DMS53 (cell line): ENCODE results near the gene SLC22A23.
"Not testable (repeated sequence)": the region's sequence is repeated elsewhere in the genome, so short reads cannot be mapped to it uniquely, and the experiment has no call there.

Experiments
- DNase-seq: peaks from one replicate; lab custom pipeline; 2025; lab: John Stamatoyannopoulos, UW

Gene SLC22A23

DNA sequence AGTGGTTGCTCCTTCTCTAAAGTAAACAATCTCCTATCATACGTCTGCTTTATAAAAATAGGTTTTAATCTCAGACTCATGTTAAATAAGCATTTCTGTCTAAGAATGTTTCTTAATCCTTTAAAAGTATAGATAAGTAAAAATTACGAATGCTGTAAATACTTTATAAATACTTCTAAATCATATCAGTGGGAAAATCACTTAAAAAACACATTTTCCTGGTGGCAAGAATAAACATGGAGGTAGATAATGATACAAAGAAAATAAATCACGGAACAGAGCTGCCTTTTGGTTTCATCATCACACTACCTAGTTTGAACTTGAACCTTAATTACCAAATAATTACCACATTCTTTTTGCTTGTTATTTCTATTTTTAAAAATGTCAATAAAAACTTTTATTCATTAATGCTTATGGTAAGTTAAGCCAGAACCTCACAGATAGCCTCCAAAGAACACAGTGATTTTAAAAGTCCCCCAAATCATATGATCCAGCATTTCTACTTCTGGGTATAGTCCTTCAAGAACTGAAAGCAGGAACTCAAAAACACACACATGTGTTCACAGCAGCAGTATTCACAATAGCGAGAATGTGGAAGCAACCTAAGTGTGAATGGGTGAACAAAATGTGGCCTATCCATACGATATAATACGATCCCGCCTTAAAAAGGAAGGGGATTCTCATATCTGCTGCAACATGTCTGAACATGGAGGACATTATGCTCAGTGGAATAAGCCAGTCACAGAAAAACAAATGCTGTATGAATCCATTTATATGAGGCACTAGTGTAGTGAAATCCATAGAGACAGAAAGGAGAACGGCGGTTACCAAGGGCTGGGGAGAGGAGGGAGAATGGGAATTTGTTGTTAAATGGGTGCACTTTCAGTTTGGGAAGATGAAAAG, 72.4 kb downstream of the SLC22A23 start:
- DNase-seq = no peak

DNA sequence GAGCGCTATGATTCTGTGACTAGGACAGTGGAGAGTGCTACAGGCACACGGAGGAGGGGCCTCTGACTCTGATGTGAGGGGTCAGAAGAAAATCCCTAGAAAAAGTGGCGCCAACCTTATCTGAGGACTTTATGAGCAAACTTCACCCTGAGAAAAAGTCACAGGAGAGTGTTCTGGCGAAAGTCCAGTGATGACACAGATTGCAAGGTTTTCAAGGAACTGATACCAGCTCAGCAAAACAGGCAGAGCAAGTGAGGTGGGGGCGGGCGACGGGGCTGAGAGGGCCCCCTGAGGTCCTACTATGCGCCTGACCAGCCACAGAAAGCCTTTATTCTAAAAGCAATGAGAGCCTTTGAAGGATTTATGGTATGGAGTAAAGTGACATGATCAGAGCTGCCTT, 73.3 kb downstream of the SLC22A23 start:
- no peak for DNase-seq

GRCh38 chr6:3382326-3383279, 74.2 kb downstream of the SLC22A23 start:
- peak; percentile 42 for DNase-seq

DNA sequence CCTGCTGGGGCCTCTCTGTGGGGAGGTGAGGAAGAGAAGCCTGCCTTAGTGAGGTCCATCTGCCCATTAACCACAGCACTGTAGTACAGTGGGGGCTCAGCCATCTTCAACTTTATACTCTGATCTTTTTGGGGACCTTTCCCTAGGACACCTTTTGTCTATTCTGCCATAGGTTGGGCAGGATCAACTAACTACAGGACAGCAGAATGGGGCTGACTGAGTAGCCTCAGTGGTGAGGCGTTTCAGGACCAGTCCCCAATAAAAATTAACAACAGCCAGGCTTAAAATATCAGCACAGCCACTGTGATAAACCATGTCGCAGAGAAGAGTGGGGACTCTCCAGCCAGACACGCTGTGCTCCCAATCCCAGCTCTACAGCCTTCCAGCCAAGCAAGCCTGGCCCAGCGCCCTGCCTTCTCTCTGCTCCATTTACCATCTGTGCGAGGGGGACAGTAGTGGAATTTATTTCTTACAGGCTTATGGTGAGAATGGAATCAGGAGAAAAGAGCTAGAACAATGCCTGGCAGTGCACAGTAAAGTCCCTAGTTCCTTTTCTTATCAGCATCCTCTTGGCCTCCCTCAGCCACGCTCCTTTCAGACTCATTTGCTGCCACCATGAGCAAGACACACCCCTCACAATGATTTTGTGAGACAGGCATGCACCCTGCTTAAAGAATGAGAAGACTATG, 75.5 kb downstream of the SLC22A23 start:
- no peak for DNase-seq

DNA sequence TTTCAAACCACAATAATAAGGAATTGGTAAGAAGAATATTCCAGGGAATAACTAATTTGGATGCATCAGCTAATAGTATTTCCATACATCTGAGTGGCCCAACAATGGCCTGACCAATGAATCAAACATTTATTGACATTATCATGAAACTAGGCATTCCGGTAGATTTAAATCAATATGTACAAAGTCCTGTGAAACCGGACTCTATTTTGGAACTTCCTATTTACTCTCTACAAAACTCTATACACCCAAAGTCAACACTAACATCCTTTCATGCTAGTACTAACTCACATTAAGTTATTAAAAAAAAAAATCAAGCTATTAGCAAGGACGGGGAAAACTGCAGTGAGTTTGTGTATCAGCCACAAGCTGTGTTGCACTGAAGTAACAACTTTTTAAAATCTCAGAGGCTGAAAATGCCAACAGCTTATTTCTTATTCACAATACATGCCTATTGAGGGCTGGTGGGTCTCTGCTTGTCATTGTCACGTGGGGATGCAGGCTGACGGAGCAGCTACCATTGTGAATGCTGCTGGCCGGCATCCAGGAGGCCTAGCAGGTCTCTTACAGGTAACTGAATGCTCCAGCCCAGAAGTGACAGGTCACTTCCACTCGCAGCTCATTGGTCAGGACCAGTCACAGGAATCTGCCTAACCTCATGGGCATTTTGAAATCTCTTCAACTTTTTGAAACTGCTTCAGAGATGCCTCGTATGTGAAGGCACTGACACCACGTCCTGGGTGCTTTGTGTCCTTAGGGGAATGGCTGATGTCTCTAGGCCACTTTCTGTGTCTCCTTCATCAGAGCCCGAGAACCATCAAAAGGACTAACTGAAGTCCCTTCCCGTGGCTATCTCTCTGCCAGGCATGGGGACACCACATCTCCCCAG, 76.3 kb downstream of the SLC22A23 start:
- peak; percentile 78 for DNase-seq

DNA sequence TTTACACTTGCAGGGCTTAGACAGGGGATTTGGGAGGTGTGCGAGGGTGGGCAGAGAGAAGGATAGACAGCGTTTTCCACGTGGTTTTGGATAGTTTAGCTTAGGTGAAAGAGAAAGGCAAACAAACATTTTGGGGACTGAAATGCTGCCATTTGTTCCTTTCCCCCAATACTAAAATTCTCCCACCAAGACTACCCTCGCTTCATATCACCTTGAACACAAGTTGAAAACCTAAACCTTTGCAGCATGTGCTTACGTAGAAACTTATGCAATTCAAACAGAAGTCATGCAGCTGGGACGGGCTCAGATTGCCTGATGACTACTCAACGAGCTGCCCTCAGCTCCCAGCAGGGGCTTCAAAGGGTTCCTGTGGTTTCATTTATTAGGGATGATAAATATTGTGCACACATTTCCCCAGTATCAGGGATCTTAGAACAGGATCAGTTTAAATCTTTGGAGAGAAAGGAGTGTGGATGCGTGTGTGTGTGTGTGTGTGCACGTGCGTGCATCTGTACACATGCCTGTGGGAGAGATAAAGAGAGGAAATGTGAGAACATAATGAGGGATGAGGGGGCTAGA, 77.3 kb downstream of the SLC22A23 start:
- no peak for DNase-seq

- not testable (repeated sequence) for DNase-seq
These were observed 78.0 kb downstream of the SLC22A23 start for GRCh38 chr6:3378808-3379207.

DNA sequence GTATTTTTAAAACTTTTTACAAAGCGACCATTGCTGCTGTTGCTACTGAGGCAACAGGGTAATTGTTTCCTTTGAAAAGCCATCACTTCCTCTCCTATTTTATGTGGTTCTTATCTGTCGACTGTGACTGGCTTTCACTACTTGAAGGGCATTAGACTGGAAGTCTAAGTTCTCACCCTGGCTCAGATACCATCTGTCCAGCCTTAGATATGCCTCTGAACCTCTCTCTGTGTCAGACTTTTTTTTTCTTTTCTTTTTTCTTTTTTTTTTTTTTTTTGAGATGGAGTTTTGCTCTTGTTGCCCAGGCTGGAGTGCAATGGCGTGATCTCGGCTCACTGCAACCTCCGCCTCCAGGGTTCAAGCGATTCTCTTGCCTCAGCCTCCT, 78.5 kb downstream of the SLC22A23 start:
- not testable (repeated sequence) for DNase-seq

- DNase-seq = no peak
These were observed 79.1 kb downstream of the SLC22A23 start for GRCh38 chr6:3377536-3378397.

- DNase-seq = no peak
These were observed 79.8 kb downstream of the SLC22A23 start for GRCh38 chr6:3376893-3377535.

DNA sequence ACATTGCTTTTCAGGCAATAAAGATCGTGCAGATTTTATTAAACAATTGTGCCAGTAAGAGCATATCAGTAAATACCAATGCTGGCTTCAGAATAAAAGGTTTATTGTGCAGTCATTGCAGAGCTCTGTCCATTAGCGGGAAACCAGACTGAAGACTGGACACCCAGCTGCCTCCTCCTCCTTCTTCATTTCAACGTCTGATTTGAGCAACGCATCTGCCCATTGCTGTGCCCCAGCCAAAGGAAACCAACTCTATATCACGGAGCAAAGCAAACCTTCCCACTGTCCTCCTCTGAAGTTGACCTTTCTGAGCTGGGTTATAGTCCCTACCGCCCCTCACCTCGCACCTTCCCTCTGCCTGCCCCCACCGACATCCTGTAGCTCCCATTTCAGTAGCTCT, 80.8 kb downstream of the SLC22A23 start:
- no peak for DNase-seq

GRCh38 chr6:3373597-3374203, 83.2 kb downstream of the SLC22A23 start:
- no peak for DNase-seq

DNA sequence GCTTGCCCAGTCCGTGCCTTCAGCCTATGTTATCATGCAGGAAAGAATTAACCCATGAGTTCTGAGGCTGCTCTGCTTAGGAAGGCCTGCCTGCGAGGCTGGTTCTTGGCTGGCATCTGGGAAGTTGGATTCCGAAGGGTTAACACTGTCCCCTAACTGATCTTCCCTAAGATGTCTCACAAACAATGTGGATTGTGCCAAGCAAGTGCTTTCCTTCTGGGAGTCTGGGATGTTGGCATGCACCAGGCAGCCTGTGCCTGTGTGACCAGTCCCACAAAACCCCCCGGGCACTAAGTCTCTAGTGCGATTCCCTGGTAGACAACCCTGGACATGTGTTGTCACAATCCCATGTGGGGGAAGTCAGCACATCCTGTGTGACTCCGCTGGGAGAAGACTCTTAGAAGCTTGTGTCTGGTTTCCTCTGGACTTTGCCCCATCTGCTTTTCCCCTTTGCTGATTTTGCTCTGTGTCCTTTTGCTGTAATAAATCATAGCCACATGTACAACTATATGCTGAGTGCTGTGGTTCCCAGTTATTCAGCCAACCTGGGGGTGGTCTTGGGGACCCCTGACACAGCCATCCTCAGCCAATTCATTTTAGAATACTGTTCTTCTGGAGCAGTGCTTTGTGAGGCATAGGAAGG, 83.8 kb downstream of the SLC22A23 start:
- DNase-seq = peak; percentile 68

GRCh38 chr6:3372184-3372846, 84.5 kb downstream of the SLC22A23 start:
- DNase-seq = no peak

DNA sequence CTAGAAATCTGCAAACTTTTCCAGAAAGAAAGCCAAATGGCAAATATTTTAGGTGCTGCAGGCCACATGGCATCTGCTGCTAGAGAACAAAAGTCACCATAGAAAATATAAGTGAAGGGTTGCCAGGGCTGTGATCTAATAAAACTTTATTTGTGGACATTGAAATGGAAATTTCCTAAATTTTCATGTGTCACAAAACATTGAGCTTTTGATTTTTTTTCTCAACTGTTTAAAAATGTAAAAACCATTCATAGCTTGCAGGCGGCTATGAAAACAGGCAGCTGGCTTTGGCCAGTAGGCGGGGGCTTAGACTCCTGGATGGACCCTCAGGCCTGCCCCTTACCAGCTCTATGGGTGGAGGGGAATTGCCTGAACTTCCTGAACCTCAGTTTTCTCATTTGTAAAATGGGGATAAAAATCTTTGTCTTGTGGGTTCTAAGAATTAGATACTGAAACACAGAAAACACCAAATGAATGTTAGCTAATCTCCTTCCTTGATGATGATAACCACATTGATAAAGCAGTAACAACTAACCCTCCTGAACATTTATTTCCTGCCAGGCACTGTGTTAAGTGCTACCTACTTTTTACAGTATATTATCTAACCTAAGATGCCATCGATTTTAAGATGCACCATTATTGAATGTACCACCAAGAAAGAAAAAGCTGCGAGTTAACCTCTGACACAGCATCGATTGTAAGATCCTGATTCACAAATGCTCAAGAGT, 85.5 kb downstream of the SLC22A23 start:
- no peak for DNase-seq

DNA sequence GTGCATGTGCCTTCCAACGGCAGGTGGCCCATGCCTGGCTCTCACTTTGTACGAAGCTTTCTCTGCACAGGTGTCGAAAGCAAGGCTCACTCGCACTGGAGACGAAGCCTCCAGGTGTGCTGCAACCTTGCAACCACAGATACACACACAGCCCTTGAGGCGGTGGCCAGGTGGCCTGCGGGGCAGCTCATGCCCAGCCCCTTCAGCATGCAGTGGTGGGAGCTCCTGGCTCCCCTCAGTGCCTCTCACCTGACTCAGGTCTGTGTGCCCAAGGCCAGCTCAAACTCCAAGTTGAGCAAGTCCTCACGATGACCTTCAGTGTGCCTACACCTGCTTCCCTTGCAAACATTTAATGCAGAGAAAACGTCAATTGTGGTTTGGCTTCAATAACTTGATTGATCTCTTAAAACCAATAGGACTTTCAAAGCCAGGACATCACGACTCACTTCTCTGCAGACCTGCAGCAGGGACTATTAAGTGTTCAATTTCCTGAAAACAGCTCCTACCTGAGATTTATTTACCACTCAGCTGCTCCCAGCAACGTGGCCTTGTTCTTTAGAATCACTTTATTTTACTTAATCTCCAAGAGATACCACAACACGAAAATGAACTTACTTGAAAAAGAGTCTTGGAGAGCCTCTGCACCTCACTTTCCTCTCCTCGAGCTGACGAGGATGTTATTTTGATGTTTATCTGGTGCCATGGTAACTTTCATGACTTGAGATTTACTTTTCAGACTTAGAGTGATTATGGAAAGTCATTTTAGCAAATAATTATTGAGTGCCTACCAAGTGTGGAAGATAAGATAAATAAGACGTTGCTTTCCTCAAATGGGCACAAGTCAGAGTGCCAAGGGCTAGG, 86.3 kb downstream of the SLC22A23 start:
- peak; percentile 29 for DNase-seq
